Measurements from ENCODE around the gene CARMIL1. TPM values are rescaled to one million over a fixed set of nuclear protein-coding genes. Genes with fewer than 3 reads are reported as not detected.

Gene CARMIL1
- total RNA-seq, 2 experiments from 2014 or later: 3.9 to 4.7 TPM

- Mint-ChIP-seq H3K4me3 (no peak overlapping the region), H3K27ac (no peak overlapping the region), H3K27me3 (no peaks in the 10 kb centered on the region), H3K36me3 (ENCODE audit: low read depth) (no peaks in the 10 kb centered on the region), H3K4me1 (ENCODE audit: low read depth) (peaks cover 14% of the 10 kb centered on the region), H3K9me3 (no peaks in the 10 kb centered on the region)
- H3K4me1 ChIP-seq (ENCODE audit: insufficient read depth, low read length): peaks cover 5% of the 10 kb centered on the region
- H3K27me3 ChIP-seq (ENCODE audit: control insufficient read depth in 1 of 2, insufficient read depth in 2 of 2, low read length in 2 of 2): no peaks in the 10 kb centered on the region
- CTCF ChIA-PET: interaction anchor here (1.2 kb wide), 1 partner anchor 44 kb away, joined by 3 read pairs; no protein-coding TSS in a partner anchor
- TF ChIP-seq, protein P1, sequence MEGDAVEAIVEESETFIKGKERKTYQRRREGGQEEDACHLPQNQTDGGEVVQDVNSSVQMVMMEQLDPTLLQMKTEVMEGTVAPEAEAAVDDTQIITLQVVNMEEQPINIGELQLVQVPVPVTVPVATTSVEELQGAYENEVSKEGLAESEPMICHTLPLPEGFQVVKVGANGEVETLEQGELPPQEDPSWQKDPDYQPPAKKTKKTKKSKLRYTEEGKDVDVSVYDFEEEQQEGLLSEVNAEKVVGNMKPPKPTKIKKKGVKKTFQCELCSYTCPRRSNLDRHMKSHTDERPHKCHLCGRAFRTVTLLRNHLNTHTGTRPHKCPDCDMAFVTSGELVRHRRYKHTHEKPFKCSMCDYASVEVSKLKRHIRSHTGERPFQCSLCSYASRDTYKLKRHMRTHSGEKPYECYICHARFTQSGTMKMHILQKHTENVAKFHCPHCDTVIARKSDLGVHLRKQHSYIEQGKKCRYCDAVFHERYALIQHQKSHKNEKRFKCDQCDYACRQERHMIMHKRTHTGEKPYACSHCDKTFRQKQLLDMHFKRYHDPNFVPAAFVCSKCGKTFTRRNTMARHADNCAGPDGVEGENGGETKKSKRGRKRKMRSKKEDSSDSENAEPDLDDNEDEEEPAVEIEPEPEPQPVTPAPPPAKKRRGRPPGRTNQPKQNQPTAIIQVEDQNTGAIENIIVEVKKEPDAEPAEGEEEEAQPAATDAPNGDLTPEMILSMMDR (IDR thresholded peaks at IDR 0.05): no peak
- POLR2A ChIA-PET: no interaction called here
- intact Hi-C loops (cut with DNase I, micrococcal nuclease): no loop called here
- no peak overlapping the region for H3K27ac ChIP-seq (ENCODE audit: low read depth in 1 of 2, low read length in 2 of 2)
- no peak for ATAC-seq (ENCODE audit: poor library complexity)
- no peak overlapping the region for H3K4me3 ChIP-seq (ENCODE audit: low read length)
- no peaks in the 10 kb centered on the region for H3K9me3 ChIP-seq (ENCODE audit: control insufficient read depth in 1 of 2, insufficient read depth in 1 of 2, low read length in 2 of 2)
- DNase-seq: no peak
- H3K36me3 ChIP-seq (ENCODE audit: insufficient read depth, low read length): no peaks in the 10 kb centered on the region
Observed at GRCh38 chr6:25326126-25326525, 47.0 kb downstream of the CARMIL1 start.

DNA sequence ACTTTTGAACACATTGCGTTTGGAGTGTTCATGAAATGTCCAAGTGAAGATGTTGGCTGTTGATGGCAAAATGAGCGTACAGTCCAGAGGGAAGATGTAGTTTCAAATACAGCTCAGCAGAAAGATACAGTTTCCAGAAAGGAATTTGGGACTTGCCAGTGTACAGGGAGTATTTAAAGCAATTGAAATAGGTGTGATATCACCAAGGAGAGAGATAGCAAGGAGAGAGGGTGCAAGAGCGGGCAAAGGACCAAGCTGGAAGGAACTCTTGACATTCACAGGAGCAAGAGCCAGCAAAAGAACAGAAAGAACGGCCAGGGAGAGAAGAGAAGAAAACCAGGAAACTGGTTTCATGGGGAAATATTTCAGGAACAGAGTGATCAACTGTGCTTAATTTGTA, 47.8 kb downstream of the CARMIL1 start:
- H3K27me3 ChIP-seq (ENCODE audit: control insufficient read depth in 1 of 2, insufficient read depth in 2 of 2, low read length in 2 of 2): no peaks in the 10 kb centered on the region
- Mint-ChIP-seq H3K4me1 (ENCODE audit: low read depth) (peaks cover 18% of the 10 kb centered on the region), H3K27me3 (no peaks in the 10 kb centered on the region), H3K27ac (no peak overlapping the region), H3K4me3 (no peak overlapping the region), H3K9me3 (no peaks in the 10 kb centered on the region), H3K36me3 (ENCODE audit: low read depth) (no peaks in the 10 kb centered on the region)
- DNase-seq (no peak), ATAC-seq (ENCODE audit: poor library complexity) (no peak)
- ChIA-PET POLR2A (no interaction called here), CTCF (no interaction called here)
- no peak overlapping the region for H3K27ac ChIP-seq (ENCODE audit: low read depth in 1 of 2, low read length in 2 of 2)
- no peak overlapping the region for H3K4me3 ChIP-seq (ENCODE audit: low read length)
- no peaks in the 10 kb centered on the region for H3K9me3 ChIP-seq (ENCODE audit: control insufficient read depth in 1 of 2, insufficient read depth in 1 of 2, low read length in 2 of 2)
- TF ChIP-seq, protein P1 (IDR thresholded peaks at IDR 0.05): no peak
- no peaks in the 10 kb centered on the region for H3K36me3 ChIP-seq (ENCODE audit: insufficient read depth, low read length)
- intact Hi-C loops (cut with DNase I, micrococcal nuclease): no loop called here
- H3K4me1 ChIP-seq (ENCODE audit: insufficient read depth, low read length): peaks cover 8% of the 10 kb centered on the region

- H3K36me3 Mint-ChIP-seq (ENCODE audit: low read depth): no peaks in the 10 kb centered on the region
- Histone ChIP-seq H3K4me3 (ENCODE audit: low read length) (no peak overlapping the region), H3K27ac (ENCODE audit: low read depth in 1 of 2, low read length in 2 of 2) (no peak overlapping the region), H3K27me3 (ENCODE audit: control insufficient read depth in 1 of 2, insufficient read depth in 2 of 2, low read length in 2 of 2) (no peaks in the 10 kb centered on the region), H3K9me3 (ENCODE audit: control insufficient read depth in 1 of 2, insufficient read depth in 1 of 2, low read length in 2 of 2) (no peaks in the 10 kb centered on the region), H3K4me1 (ENCODE audit: insufficient read depth, low read length) (peaks cover 8% of the 10 kb centered on the region), H3K36me3 (ENCODE audit: insufficient read depth, low read length) (no peaks in the 10 kb centered on the region)
- DNase-seq (no peak), ATAC-seq (ENCODE audit: poor library complexity) (no peak)
- H3K4me1 Mint-ChIP-seq (ENCODE audit: low read depth): peaks cover 18% of the 10 kb centered on the region
- H3K4me3 Mint-ChIP-seq: no peak overlapping the region
- H3K9me3 Mint-ChIP-seq: no peaks in the 10 kb centered on the region
- intact Hi-C loops (cut with DNase I, micrococcal nuclease): no loop called here
- H3K27ac Mint-ChIP-seq: no peak overlapping the region
- CTCF ChIA-PET: no interaction called here
- POLR2A ChIA-PET: no interaction called here
- no peaks in the 10 kb centered on the region for H3K27me3 Mint-ChIP-seq
- TF ChIP-seq, protein P1 (IDR thresholded peaks at IDR 0.05): no peak
Observed at GRCh38 chr6:25327432-25327831, 48.3 kb downstream of the CARMIL1 start.

Measured in CD4-positive, alpha-beta T cell (primary cell).